ENCODE data around the gene LSM12.

LSM12 gene

GRCh38 chr17:44011876-44012275 is 54.6 kb downstream of the LSM12 start:
- no peak overlapping the region; the same call in 1 of the 2 replicates for H3K27ac ChIP-seq

GRCh38 chr17:44010966-44011647 is 55.4 kb downstream of the LSM12 start:
- TF ChIP-seq ZFX (IDR thresholded peaks at IDR 0.05; ENCODE audit: borderline replicate concordance) (no peak), CTCF (IDR thresholded peaks at IDR 0.05) (no peak)
- H3K27ac ChIP-seq = peak overlapping the region; percentile 17; the same call in 1 of the 2 replicates

More at GRCh38 chr17:44011876-44012275, 54.6 kb downstream of the LSM12 start:
- TF ChIP-seq CTCF (IDR thresholded peaks at IDR 0.05) (no peak), ZFX (IDR thresholded peaks at IDR 0.05; ENCODE audit: borderline replicate concordance) (no peak)

GRCh38 chr17:44008205-44008909 is 58.1 kb downstream of the LSM12 start:
- TF ChIP-seq ZFX (IDR thresholded peaks at IDR 0.05; ENCODE audit: borderline replicate concordance) (no peak), CTCF (IDR thresholded peaks at IDR 0.05) (no peak)
- no peak overlapping the region for H3K27ac ChIP-seq

- TF ChIP-seq ZFX (IDR thresholded peaks at IDR 0.05; ENCODE audit: borderline replicate concordance) (no peak), CTCF (IDR thresholded peaks at IDR 0.05) (peak; percentile 23; the same call in 1 of the 2 replicates)
- H3K27ac ChIP-seq = peak overlapping the region; percentile 85
Observed at GRCh38 chr17:44007346-44008204, 58.9 kb downstream of the LSM12 start.

- peak; percentile 61 for TF ChIP-seq CTCF (IDR thresholded peaks at IDR 0.05)
- TF ChIP-seq ZFX (IDR thresholded peaks at IDR 0.05; ENCODE audit: borderline replicate concordance) = no peak
- H3K27ac ChIP-seq = peak overlapping the region; percentile 85
Observed at GRCh38 chr17:44006598-44007345, 59.7 kb downstream of the LSM12 start.

GRCh38 chr17:44006272-44006597 is 60.2 kb downstream of the LSM12 start:
- peak overlapping the region; percentile 85 for H3K27ac ChIP-seq
- TF ChIP-seq CTCF (IDR thresholded peaks at IDR 0.05) = no peak
- TF ChIP-seq ZFX (IDR thresholded peaks at IDR 0.05; ENCODE audit: borderline replicate concordance) = no peak
